WTC11 (cell line): ENCODE data around the gene PCBP3. TPM values are rescaled to one million over a fixed set of nuclear protein-coding genes. Genes with fewer than 3 reads are reported as not detected.
"Not testable (repeated sequence)": the region's sequence is repeated elsewhere in the genome, so short reads cannot be mapped to it uniquely, and the experiment has no call there.

Experiments
- ATAC-seq: fragments of 200-7000 bp; cut with Tn5 transposase; 2 replicates; pipeline ENCODE4 v1.10.0; 2021; ENCODE audit warnings: mild to moderate bottlenecking, moderate library complexity
- CTCF ChIA-PET: fragments of 300-600 bp; sonication (Branson Sonifier 250); formaldehyde crosslinking; loops from one replicate; lab custom pipeline; 2021; ENCODE audit warnings: antibody characterized with exemption; lab: Charles Lee
- POLR2A ChIA-PET: fragments of 350-600 bp; sonication (Branson Sonifier 250); formaldehyde crosslinking; loops from one replicate; lab custom pipeline; 2021; ENCODE audit warnings: antibody characterized with exemption; lab: Charles Lee
- DNase-seq: peaks from one replicate; pipeline ENCODE4 v3.0.0; 2021; ENCODE audit warnings: low spot score
- H3K27ac Mint-ChIP-seq: 2 replicates; pipeline ENCODE4 v1.8.0; 2021; ENCODE audit warnings: mixed read lengths
- H3K27me3 Mint-ChIP-seq: 2 replicates; pipeline ENCODE4 v1.8.0; 2021; ENCODE audit warnings: low read depth, mild to moderate bottlenecking, moderate library complexity, mixed read lengths
- H3K36me3 Mint-ChIP-seq: 2 replicates; pipeline ENCODE4 v1.8.0; 2021; ENCODE audit warnings: mixed read lengths
- H3K4me1 Mint-ChIP-seq: 2 replicates; pipeline ENCODE4 v1.8.0; 2022; ENCODE audit warnings: mixed read lengths
- H3K4me3 Mint-ChIP-seq: 2 replicates; pipeline ENCODE4 v1.8.0; 2021; ENCODE audit warnings: mild to moderate bottlenecking, moderate library complexity, mixed read lengths
- H3K9me3 Mint-ChIP-seq: 2 replicates; pipeline ENCODE4 v1.8.0; 2021; ENCODE audit warnings: mixed read lengths
- ATF1 ChIP-seq: sonication (generic); formaldehyde crosslinking; IDR thresholded peaks from 2 replicates; pipeline ENCODE4 v1.8.1; 2023; ENCODE audit warnings: mild to moderate bottlenecking, moderate library complexity, missing genetic modification reagents
- ESRRA ChIP-seq: sonication (generic); formaldehyde crosslinking; IDR thresholded peaks from 2 replicates; pipeline ENCODE4 v1.8.1; 2022; ENCODE audit warnings: mild to moderate bottlenecking, missing genetic modification reagents, borderline replicate concordance
- IRF2 ChIP-seq: sonication (generic); formaldehyde crosslinking; IDR thresholded peaks from 2 replicates; pipeline ENCODE4 v1.8.0; 2022; ENCODE audit warnings: low read depth, missing genetic modification reagents, borderline replicate concordance
- KAT7 ChIP-seq: sonication (generic); formaldehyde crosslinking; IDR thresholded peaks from 2 replicates; pipeline ENCODE4 v1.8.1; 2023; ENCODE audit warnings: missing genetic modification reagents, mild to moderate bottlenecking, borderline replicate concordance
- NFE2L1 ChIP-seq: sonication (generic); formaldehyde crosslinking; IDR thresholded peaks from 2 replicates; pipeline ENCODE4 v1.8.1; 2023; ENCODE audit warnings: missing genetic modification reagents
- PRRX2 ChIP-seq: fragments of 250-450 bp; sonication (Bioruptor Pico); IDR thresholded peaks from 2 replicates; pipeline ENCODE4 v1.8.0; 2021; ENCODE audit warnings: mild to moderate bottlenecking
- SOX15 ChIP-seq: fragments of 250-450 bp; sonication (Bioruptor Pico); IDR thresholded peaks from 2 replicates; pipeline ENCODE4 v1.9.0; 2021; ENCODE audit warnings: mild to moderate bottlenecking
- ZBTB21 ChIP-seq: sonication (generic); formaldehyde crosslinking; IDR thresholded peaks from 2 replicates; pipeline ENCODE4 v1.8.1; 2023; ENCODE audit warnings: mild to moderate bottlenecking, missing genetic modification reagents, borderline replicate concordance
- ZNF138 ChIP-seq: sonication (generic); formaldehyde crosslinking; conservative IDR thresholded peaks from 2 replicates; pipeline ENCODE4 v1.8.1; 2022; ENCODE audit warnings: mild to moderate bottlenecking, moderate library complexity, missing genetic modification reagents
- ZNF396 ChIP-seq: fragments of 250-450 bp; sonication (Bioruptor Pico); IDR thresholded peaks from 2 replicates; pipeline ENCODE4 v1.8.0; 2021; ENCODE audit warnings: mild to moderate bottlenecking, moderate library complexity, borderline replicate concordance
- total RNA-seq: library from RNA; stranded (reverse); gene quantifications from 3 replicates; pipeline ENCODE4 v1.2.3, GENCODE V29; 2021
- TF ChIP-seq, protein P1 (sequence below): sonication (generic); formaldehyde crosslinking; conservative IDR thresholded peaks from 2 replicates; pipeline ENCODE4 v1.8.1; 2022; ENCODE audit warnings: mild to moderate bottlenecking, missing genetic modification reagents
- TF ChIP-seq, protein P2 (sequence below): fragments of 250-450 bp; sonication (Bioruptor Pico); IDR thresholded peaks from 2 replicates; pipeline ENCODE4 v1.9.0; 2021; ENCODE audit warnings: mild to moderate bottlenecking
- TF ChIP-seq, protein P3 (sequence below): sonication (generic); formaldehyde crosslinking; IDR thresholded peaks from 2 replicates; pipeline ENCODE4 v1.8.1; 2023; ENCODE audit warnings: mild to moderate bottlenecking, missing genetic modification reagents, borderline replicate concordance
- TF ChIP-seq, protein P4 (sequence below): fragments of 250-450 bp; sonication (Bioruptor Pico); IDR thresholded peaks from 2 replicates; pipeline ENCODE4 v2.1.2; 2022; ENCODE audit warnings: mild to moderate bottlenecking, moderate library complexity
- TF ChIP-seq, protein P5 (sequence below): sonication (generic); formaldehyde crosslinking; IDR thresholded peaks from 2 replicates; pipeline ENCODE4 v1.8.1; 2023; ENCODE audit warnings: mild to moderate bottlenecking, missing genetic modification reagents
- TF ChIP-seq, protein P6 (sequence below): sonication (generic); formaldehyde crosslinking; IDR thresholded peaks from 2 replicates; pipeline ENCODE4 v1.8.1; 2022; ENCODE audit warnings: mild to moderate bottlenecking, moderate library complexity, missing genetic modification reagents
- TF ChIP-seq, protein P7 (sequence below): sonication (generic); formaldehyde crosslinking; IDR thresholded peaks from 2 replicates; pipeline ENCODE4 v1.8.1; 2022; ENCODE audit warnings: low read depth, mild to moderate bottlenecking, moderate library complexity, missing genetic modification reagents, borderline replicate concordance
- TF ChIP-seq, protein P8 (sequence below): sonication (generic); formaldehyde crosslinking; IDR thresholded peaks from 2 replicates; pipeline ENCODE4 v1.8.0; 2022; ENCODE audit warnings: mild to moderate bottlenecking, missing genetic modification reagents

Gene PCBP3
- total RNA-seq, 1 experiment from 2014 or later, result 8.5 TPM

DNA sequence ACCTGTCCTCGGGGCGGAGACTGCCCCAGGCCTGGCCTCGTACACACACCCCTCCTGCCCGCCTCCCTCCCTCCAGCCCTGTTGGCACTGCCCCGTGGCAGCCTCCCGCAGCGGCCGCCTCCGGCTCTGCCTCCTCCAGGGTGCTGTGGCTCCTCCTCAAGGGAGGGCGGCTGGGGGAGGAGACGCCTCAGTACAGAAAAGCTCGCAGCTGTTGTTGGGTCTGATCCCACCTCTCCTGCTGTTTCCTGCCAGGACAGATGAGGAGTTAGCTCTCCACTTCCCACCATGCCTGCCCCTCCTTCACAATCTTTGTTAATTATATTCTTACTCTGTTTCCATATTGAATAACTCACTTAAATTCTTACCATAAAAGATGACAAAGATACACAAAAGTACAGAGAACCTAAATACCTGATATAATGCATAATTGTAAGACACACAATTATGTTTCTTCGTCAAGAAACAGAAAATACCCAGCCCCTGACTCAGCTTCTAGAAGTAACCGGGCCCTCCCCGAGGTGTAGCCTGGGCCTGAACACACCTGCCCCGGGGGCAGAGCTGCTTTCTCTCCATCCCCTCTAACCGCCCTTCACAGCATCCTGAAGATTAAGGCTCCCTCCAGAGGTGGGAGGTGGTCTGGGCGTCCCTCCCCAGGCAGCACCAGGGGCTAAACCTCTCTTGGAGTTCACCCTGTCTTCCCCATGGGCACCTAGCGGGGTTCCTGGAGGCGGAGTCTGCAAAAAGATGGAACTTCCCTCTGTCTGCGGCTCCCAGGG, 307.4 kb downstream of the PCBP3 start:
- DNase-seq (no peak), ATAC-seq (peak; percentile 41)
- no peaks in the 10 kb centered on the region for H3K36me3 Mint-ChIP-seq
- TF ChIP-seq, protein P1, sequence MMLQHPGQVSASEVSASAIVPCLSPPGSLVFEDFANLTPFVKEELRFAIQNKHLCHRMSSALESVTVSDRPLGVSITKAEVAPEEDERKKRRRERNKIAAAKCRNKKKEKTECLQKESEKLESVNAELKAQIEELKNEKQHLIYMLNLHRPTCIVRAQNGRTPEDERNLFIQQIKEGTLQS, result no peak
- TF ChIP-seq IRF2, result no peak
- no peak for TF ChIP-seq PRRX2 (CRISPR knock-in tag)
- TF ChIP-seq, protein P2, sequence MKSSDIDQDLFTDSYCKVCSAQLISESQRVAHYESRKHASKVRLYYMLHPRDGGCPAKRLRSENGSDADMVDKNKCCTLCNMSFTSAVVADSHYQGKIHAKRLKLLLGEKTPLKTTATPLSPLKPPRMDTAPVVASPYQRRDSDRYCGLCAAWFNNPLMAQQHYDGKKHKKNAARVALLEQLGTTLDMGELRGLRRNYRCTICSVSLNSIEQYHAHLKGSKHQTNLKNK (CRISPR knock-in tag), result no peak
- no peak for TF ChIP-seq NFE2L1 (CRISPR knock-in tag)
- H3K4me1 Mint-ChIP-seq, result peaks cover 14% of the 10 kb centered on the region
- H3K27me3 Mint-ChIP-seq, result peaks cover 6% of the 10 kb centered on the region
- ChIA-PET CTCF (interaction anchor here (1.0 to 2.9 kb wide), 2 partner anchors 21 to 25 kb away, joined by 4 to 15 read pairs; no protein-coding TSS in a partner anchor), POLR2A (interaction anchor here (1.0 kb wide), 1 partner anchor 663 kb away, joined by 4 read pairs; the partner anchor contains the start of gene POFUT2)
- H3K4me3 Mint-ChIP-seq, result no peak overlapping the region
- H3K27ac Mint-ChIP-seq, result peak overlapping the region; percentile 26; the same call in 1 of the 2 replicates
- peaks cover 12% of the 10 kb centered on the region for H3K9me3 Mint-ChIP-seq

DNA sequence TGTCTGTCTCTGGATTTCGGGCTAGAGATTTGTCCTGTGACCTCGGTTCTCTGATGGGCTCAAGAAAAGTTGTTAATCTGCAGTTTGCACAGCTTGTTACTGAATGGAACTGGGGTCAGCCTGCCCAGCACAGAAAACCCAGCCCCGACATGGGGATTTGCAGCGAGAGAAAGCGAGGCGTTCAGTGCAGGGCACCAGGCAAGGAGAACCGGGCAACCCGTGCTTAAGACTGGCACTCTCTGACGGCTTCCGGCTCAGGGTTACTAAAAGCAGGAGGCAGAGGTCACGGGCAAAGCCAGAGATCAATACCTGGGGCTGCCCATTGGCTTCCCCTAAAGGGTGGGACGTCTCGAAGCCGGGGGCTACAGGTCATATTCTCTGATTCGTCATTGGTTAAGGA, 308.2 kb downstream of the PCBP3 start:
- H3K4me1 Mint-ChIP-seq, result peaks cover 14% of the 10 kb centered on the region
- DNase-seq (no peak), ATAC-seq (no peak)
- ChIA-PET CTCF (interaction anchor here (2.9 kb wide), 1 partner anchor 20 kb away, joined by 15 read pairs; no protein-coding TSS in a partner anchor), POLR2A (no interaction called here)
- no peak overlapping the region for H3K27ac Mint-ChIP-seq
- H3K36me3 Mint-ChIP-seq, result no peaks in the 10 kb centered on the region
- peaks cover 20% of the 10 kb centered on the region for H3K9me3 Mint-ChIP-seq
- TF ChIP-seq, protein P3, sequence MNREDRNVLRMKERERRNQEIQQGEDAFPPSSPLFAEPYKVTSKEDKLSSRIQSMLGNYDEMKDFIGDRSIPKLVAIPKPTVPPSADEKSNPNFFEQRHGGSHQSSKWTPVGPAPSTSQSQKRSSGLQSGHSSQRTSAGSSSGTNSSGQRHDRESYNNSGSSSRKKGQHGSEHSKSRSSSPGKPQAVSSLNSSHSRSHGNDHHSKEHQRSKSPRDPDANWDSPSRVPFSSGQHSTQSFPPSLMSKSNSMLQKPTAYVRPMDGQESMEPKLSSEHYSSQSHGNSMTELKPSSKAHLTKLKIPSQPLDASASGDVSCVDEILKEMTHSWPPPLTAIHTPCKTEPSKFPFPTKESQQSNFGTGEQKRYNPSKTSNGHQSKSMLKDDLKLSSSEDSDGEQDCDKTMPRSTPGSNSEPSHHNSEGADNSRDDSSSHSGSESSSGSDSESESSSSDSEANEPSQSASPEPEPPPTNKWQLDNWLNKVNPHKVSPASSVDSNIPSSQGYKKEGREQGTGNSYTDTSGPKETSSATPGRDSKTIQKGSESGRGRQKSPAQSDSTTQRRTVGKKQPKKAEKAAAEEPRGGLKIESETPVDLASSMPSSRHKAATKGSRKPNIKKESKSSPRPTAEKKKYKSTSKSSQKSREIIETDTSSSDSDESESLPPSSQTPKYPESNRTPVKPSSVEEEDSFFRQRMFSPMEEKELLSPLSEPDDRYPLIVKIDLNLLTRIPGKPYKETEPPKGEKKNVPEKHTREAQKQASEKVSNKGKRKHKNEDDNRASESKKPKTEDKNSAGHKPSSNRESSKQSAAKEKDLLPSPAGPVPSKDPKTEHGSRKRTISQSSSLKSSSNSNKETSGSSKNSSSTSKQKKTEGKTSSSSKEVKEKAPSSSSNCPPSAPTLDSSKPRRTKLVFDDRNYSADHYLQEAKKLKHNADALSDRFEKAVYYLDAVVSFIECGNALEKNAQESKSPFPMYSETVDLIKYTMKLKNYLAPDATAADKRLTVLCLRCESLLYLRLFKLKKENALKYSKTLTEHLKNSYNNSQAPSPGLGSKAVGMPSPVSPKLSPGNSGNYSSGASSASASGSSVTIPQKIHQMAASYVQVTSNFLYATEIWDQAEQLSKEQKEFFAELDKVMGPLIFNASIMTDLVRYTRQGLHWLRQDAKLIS (CRISPR knock-in tag), result no peak
- TF ChIP-seq, protein P4, sequence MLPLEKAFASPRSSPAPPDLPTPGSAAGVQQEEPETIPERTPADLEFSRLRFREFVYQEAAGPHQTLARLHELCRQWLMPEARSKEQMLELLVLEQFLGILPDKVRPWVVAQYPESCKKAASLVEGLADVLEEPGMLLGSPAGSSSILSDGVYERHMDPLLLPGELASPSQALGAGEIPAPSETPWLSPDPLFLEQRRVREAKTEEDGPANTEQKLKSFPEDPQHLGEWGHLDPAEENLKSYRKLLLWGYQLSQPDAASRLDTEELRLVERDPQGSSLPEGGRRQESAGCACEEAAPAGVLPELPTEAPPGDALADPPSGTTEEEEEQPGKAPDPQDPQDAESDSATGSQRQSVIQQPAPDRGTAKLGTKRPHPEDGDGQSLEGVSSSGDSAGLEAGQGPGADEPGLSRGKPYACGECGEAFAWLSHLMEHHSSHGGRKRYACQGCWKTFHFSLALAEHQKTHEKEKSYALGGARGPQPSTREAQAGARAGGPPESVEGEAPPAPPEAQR (CRISPR knock-in tag), result no peak
- TF ChIP-seq ZNF396 (CRISPR knock-in tag) (no peak), SOX15 (CRISPR knock-in tag) (no peak), ATF1 (CRISPR knock-in tag) (no peak), ZNF138 (CRISPR knock-in tag) (no peak), IRF2 (no peak), ZBTB21 (CRISPR knock-in tag) (no peak), KAT7 (no peak), ESRRA (CRISPR knock-in tag) (no peak)
- TF ChIP-seq, protein P5, sequence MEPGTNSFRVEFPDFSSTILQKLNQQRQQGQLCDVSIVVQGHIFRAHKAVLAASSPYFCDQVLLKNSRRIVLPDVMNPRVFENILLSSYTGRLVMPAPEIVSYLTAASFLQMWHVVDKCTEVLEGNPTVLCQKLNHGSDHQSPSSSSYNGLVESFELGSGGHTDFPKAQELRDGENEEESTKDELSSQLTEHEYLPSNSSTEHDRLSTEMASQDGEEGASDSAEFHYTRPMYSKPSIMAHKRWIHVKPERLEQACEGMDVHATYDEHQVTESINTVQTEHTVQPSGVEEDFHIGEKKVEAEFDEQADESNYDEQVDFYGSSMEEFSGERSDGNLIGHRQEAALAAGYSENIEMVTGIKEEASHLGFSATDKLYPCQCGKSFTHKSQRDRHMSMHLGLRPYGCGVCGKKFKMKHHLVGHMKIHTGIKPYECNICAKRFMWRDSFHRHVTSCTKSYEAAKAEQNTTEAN (CRISPR knock-in tag), result no peak
- TF ChIP-seq, protein P6, sequence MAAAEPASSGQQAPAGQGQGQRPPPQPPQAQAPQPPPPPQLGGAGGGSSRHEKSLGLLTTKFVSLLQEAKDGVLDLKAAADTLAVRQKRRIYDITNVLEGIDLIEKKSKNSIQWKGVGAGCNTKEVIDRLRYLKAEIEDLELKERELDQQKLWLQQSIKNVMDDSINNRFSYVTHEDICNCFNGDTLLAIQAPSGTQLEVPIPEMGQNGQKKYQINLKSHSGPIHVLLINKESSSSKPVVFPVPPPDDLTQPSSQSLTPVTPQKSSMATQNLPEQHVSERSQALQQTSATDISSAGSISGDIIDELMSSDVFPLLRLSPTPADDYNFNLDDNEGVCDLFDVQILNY (CRISPR knock-in tag), result no peak
- TF ChIP-seq, protein P7, sequence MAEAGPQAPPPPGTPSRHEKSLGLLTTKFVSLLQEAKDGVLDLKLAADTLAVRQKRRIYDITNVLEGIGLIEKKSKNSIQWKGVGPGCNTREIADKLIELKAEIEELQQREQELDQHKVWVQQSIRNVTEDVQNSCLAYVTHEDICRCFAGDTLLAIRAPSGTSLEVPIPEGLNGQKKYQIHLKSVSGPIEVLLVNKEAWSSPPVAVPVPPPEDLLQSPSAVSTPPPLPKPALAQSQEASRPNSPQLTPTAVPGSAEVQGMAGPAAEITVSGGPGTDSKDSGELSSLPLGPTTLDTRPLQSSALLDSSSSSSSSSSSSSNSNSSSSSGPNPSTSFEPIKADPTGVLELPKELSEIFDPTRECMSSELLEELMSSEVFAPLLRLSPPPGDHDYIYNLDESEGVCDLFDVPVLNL, result no peak
- TF ChIP-seq, protein P8, sequence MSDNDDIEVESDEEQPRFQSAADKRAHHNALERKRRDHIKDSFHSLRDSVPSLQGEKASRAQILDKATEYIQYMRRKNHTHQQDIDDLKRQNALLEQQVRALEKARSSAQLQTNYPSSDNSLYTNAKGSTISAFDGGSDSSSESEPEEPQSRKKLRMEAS (CRISPR knock-in tag), result no peak
- peaks cover 12% of the 10 kb centered on the region for H3K27me3 Mint-ChIP-seq
- H3K4me3 Mint-ChIP-seq, result no peak overlapping the region

DNA sequence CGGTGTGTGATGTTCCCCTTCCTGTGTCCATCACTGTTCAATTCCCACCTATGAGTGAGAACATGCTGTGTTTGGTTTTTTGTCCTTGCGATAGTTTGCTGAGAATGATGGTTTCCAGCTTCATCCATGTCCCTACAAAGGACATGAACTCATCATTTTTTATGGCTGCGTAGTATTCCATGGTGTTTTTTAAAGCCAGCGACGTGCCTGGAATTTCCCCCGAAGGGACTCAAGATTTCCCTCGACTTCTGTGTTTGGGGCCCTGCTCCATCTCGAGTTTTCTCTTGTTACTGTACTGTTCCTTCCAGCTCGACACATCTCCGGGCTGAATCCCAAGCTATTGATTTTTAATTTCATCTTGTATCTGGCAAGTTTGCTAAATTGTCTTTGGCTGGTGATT, 309.0 kb downstream of the PCBP3 start:
- CTCF ChIA-PET, ATAC-seq, DNase-seq, H3K27ac Mint-ChIP-seq, POLR2A ChIA-PET, H3K4me3 Mint-ChIP-seq, H3K36me3 Mint-ChIP-seq: not testable (repeated sequence)
- Mint-ChIP-seq H3K9me3 (peaks cover 28% of the 10 kb centered on the region), H3K4me1 (peaks cover 14% of the 10 kb centered on the region), H3K27me3 (peaks cover 21% of the 10 kb centered on the region)
